Spleen (tissue), 7 donors: ENCODE measurements around the gene TMEM30B.

Experiments used
- CTCF ChIP-seq, 11 experiments: fragments of 200-600 bp in 7 of 11; fragments of 450-650 bp in 4 of 11; sonication (generic) in 4 of 11; IDR thresholded peaks in 8 of 11; conservative IDR thresholded peaks in 3 of 11; 1 replicate in 7 of 11; 2 replicates in 4 of 11; pipeline versions ENCODE4 v1.4.0 to v1.8.0; 2016 to 2021; ENCODE audit warnings: antibody characterized with exemption in 11 of 11, inconsistent platforms in 4 of 11, mild to moderate bottlenecking in 1 of 11
- POLR2A ChIP-seq, 3 donors: fragments of 450-650 bp; IDR thresholded peaks; one replicate each; pipeline ENCODE4 v1.5.1; 2017; ENCODE audit warnings: antibody characterized with exemption in 3 of 3, mild to moderate bottlenecking in 1 of 3
- POLR2AphosphoS5 ChIP-seq, 3 donors: sonication (generic); formaldehyde crosslinking; IDR thresholded peaks; one replicate each; pipeline ENCODE4 v1.5.1; 2017; ENCODE audit warnings: antibody characterized with exemption in 3 of 3
- donor health status: DM: no; HTN: no; CAD: no; lungs with moderate emphysema.
- donor health status: DM: no; HTN: no; CAD: no.
- donor health status: DM: no; HTN: no; CAD: no.

- TF ChIP-seq CTCF (IDR thresholded peaks at IDR 0.05 in 8 of 11, conservative IDR thresholded peaks at IDR 0.05 in 3 of 11) (no peak), POLR2AphosphoS5 (IDR thresholded peaks at IDR 0.05) (no peak), POLR2A (IDR thresholded peaks at IDR 0.05) (no peak)
Observed at GRCh38 chr14:61258985-61259384, 22.2 kb downstream of the TMEM30B start.
